Peyer's patch (tissue), 4 donors: Measurements from ENCODE around the gene PRRG1. TPM values are rescaled to one million over a fixed set of nuclear protein-coding genes. Genes with fewer than 3 reads are reported as not detected.
"Not testable (repeated sequence)": the region's sequence is repeated elsewhere in the genome, so short reads cannot be mapped to it uniquely, and the experiment has no call there.

Experiments used
- DNase-seq, 3 donors: peaks; one replicate each; pipeline ENCODE4 v3.0.0-alpha.2; 2017 to 2019
- H3K27ac ChIP-seq, 4 donors: fragments of 200-600 bp; sonication (generic); one replicate each; pipeline ENCODE4 v1.5.1; 2016 to 2019
- H3K27me3 ChIP-seq, 2 donors: fragments of 200-600 bp; sonication (generic); one replicate each; pipeline ENCODE4 v1.5.1; 2019
- H3K36me3 ChIP-seq, 3 donors: fragments of 200-600 bp; sonication (generic); one replicate each; pipeline ENCODE4 v1.5.1; 2016 to 2019
- H3K4me1 ChIP-seq, 4 donors: fragments of 200-600 bp; sonication (generic); one replicate each; pipeline ENCODE4 v1.5.1; 2016 to 2019
- H3K4me3 ChIP-seq, 4 donors: fragments of 200-600 bp; sonication (generic); 1 replicate in 3 of 4; 2 replicates in 1 of 4; pipeline ENCODE4 v1.5.1; 2016 to 2019; ENCODE audit warnings: mild to moderate bottlenecking in 1 of 4
- H3K9me3 ChIP-seq, 4 donors: fragments of 200-600 bp; sonication (generic); one replicate each; pipeline ENCODE4 v1.5.1; 2016 to 2019; ENCODE audit warnings: mild to moderate bottlenecking in 1 of 4
- CTCF ChIP-seq, 6 experiments: fragments of 450-650 bp in 4 of 6; fragments of 200-600 bp in 2 of 6; sonication (generic) in 1 of 6; IDR thresholded peaks; one replicate each; pipeline ENCODE4 v1.5.1; 2017 to 2019; ENCODE audit warnings: antibody characterized with exemption in 6 of 6, mild to moderate bottlenecking in 3 of 6, moderate library complexity in 1 of 6
- POLR2A ChIP-seq, 2 donors: fragments of 450-650 bp; IDR thresholded peaks; one replicate each; pipeline ENCODE4 v1.5.1; 2017; ENCODE audit warnings: antibody characterized with exemption in 2 of 2, mild to moderate bottlenecking in 2 of 2, moderate library complexity in 2 of 2
- total RNA-seq, 4 donors: library from RNA; depleted of rRNA; stranded (reverse); fragments of >200 nt; gene quantifications; one replicate each; pipeline ENCODE4 v1.1.0, GENCODE V29; 2016

Gene PRRG1
- total RNA-seq, 4 donors from 2014 or later = 2.5 to 12.6 (median 9.8) TPM

GRCh38 chrX:37491686-37492085 is 142.5 kb downstream of the PRRG1 start:
- DNase-seq = no peak
- H3K9me3 ChIP-seq = no peaks in the 10 kb centered on the region
- no peak overlapping the region for H3K27ac ChIP-seq
- no peaks in the 10 kb centered on the region for H3K36me3 ChIP-seq
- no peaks in the 10 kb centered on the region for H3K4me1 ChIP-seq
- no peak overlapping the region for H3K4me3 ChIP-seq
- H3K27me3 ChIP-seq = no peaks in the 10 kb centered on the region
- no peak for TF ChIP-seq CTCF (IDR thresholded peaks at IDR 0.05)
- no peak for TF ChIP-seq POLR2A (IDR thresholded peaks at IDR 0.05)

DNA sequence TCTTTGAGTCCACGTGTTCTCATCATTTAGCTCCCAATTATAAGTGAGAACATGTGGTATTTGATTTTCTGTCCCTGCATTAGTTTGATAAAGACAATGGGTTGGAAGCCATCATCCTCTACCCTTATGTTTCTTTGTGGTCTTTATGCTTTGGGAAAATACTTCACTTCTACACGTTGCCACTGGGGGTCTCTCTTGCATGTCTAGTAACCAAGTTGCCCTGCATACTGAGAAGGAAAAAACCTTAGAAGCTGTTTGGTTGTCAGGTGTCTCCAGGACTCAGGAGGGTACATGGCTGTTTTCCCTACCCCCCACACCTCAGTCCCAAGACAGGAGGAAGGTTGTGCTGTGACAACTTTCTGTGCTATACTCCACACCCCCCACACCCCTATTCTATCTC is 146.6 kb downstream of the PRRG1 start:
- H3K4me3 ChIP-seq, H3K27ac ChIP-seq, H3K27me3 ChIP-seq, DNase-seq, H3K36me3 ChIP-seq, H3K9me3 ChIP-seq, H3K4me1 ChIP-seq: not testable (repeated sequence)
- TF ChIP-seq CTCF (IDR thresholded peaks at IDR 0.05) = peak in 1 of 6 experiments; percentile 8

- DNase-seq, H3K27ac ChIP-seq, H3K4me3 ChIP-seq, H3K27me3 ChIP-seq, H3K9me3 ChIP-seq, H3K36me3 ChIP-seq, H3K4me1 ChIP-seq: not testable (repeated sequence)
Observed at GRCh38 chrX:37497126-37497525, 148.0 kb downstream of the PRRG1 start.

- not testable (repeated sequence) for H3K4me1 ChIP-seq, H3K27me3 ChIP-seq, H3K36me3 ChIP-seq, DNase-seq, H3K4me3 ChIP-seq, H3K9me3 ChIP-seq, H3K27ac ChIP-seq
Observed at GRCh38 chrX:37498323-37498722, 149.2 kb downstream of the PRRG1 start.

DNA sequence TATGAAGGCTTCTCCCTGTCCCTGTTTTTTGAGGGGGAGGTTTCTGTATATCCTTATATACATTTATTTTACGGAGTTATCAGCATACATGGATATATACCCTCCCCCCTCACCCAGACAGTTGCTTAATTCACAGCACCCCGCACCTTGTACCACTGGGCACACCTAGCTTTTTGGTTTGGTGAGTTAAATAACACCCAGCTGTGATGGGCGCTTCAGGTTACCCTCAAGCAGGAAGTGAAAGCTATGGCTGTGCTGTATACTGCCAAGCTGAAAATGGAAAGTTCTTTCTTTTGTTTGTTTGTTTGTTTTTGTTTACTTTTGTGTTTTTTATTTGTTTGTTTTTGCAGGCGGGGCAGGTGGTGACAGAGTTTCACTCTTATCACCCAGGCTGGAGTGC is 150.5 kb downstream of the PRRG1 start:
- not testable (repeated sequence) for H3K9me3 ChIP-seq, DNase-seq, H3K27ac ChIP-seq, H3K36me3 ChIP-seq, H3K27me3 ChIP-seq, H3K4me3 ChIP-seq, H3K4me1 ChIP-seq

DNA sequence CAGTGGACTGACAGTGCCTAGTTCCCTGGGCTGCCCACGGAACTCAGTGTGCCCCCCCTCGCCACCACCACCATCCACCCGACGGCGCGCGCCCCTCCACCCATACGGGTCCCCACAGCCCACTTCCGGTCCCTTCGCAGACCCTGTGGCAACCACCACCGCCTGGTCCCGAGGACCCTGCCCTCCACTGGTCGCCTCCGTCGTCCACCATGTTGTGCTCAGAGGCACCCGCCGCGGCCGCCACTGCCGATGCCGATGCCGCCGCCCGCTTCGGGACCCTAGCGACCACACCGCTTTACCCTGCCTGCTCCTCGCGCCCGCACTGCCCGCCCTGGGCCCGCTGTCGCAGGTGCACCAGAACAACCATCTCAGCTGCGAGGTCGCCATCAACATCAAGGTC is 155.8 kb downstream of the PRRG1 start:
- TF ChIP-seq POLR2A (IDR thresholded peaks at IDR 0.05) (no peak), CTCF (IDR thresholded peaks at IDR 0.05) (no peak)
- no peak for DNase-seq
- H3K27ac ChIP-seq = no peak overlapping the region
- H3K4me1 ChIP-seq = no peaks in the 10 kb centered on the region
- no peaks in the 10 kb centered on the region for H3K9me3 ChIP-seq
- no peaks in the 10 kb centered on the region for H3K36me3 ChIP-seq
- H3K4me3 ChIP-seq = no peak overlapping the region
- no peaks in the 10 kb centered on the region for H3K27me3 ChIP-seq

Other genes with a start within 250 kb of the PRRG1 start
- 1 to 10 TPM in 1 of 4 donors, under 1 TPM in 2, not detected in 1; 0.28 to 3.4 (median 0.88) TPM for gene LANCL3, start 222.3 kb downstream of the PRRG1 start, total RNA-seq